ENCODE measurements around the gene C6. TPM values are rescaled to one million over a fixed set of nuclear protein-coding genes. Genes with fewer than 3 reads are reported as not detected.

C6 gene
- total RNA-seq, 2 experiments from 2014 or later: not detected

- TF ChIP-seq EZH2phosphoT487 (IDR thresholded peaks at IDR 0.05; ENCODE audit: borderline replicate concordance, low read depth, low read length) (no peak), CTCF (conservative IDR thresholded peaks at IDR 0.05; ENCODE audit: low read length) (no peak)
Measured at GRCh38 chr5:41252036-41252435, 38.7 kb upstream of the C6 start.

GRCh38 chr5:41250351-41250987 is 37.1 kb upstream of the C6 start:
- TF ChIP-seq EZH2phosphoT487 (IDR thresholded peaks at IDR 0.05; ENCODE audit: borderline replicate concordance, low read depth, low read length) (no peak), CTCF (conservative IDR thresholded peaks at IDR 0.05; ENCODE audit: low read length) (no peak)
- ChIA-PET CTCF (ENCODE audit: unreplicated experiment) (no interaction called here), POLR2A (interaction anchor here (1.0 kb wide), 1 partner anchor 71 kb away, joined by 3 read pairs; no protein-coding TSS in a partner anchor)
- Histone ChIP-seq H3K9me3 (ENCODE audit: low read length) (no peaks in the 10 kb centered on the region), H3K27ac (ENCODE audit: low read depth, low read length, poor library complexity, severe bottlenecking) (no peak overlapping the region), H3K79me2 (ENCODE audit: insufficient read depth, low read depth, low read length) (no peaks in the 10 kb centered on the region), H4K20me1 (ENCODE audit: insufficient read depth, low read length) (no peaks in the 10 kb centered on the region), H2AFZ (ENCODE audit: low read length) (no peak overlapping the region), H3K4me2 (ENCODE audit: low read length) (no peak overlapping the region), H3K36me3 (ENCODE audit: insufficient read depth, low read length) (no peaks in the 10 kb centered on the region), H3K9me2 (ENCODE audit: insufficient read depth, low read length) (no peaks in the 10 kb centered on the region), H3K4me1 (ENCODE audit: insufficient read depth, low read length, poor library complexity, severe bottlenecking) (no peaks in the 10 kb centered on the region), H3K4me3 (ENCODE audit: low read depth, low read length, poor library complexity, severe bottlenecking) (no peak overlapping the region)
- no peak for DNase-seq (ENCODE audit: low spot score)
- no TSS peak for BruUV-seq (replicated peaks)
- intact Hi-C loops (cut with micrococcal nuclease; ENCODE audit: unreplicated experiment): no loop called here

More at GRCh38 chr5:41252036-41252435, 38.7 kb upstream of the C6 start:
- Histone ChIP-seq H2AFZ (ENCODE audit: low read length) (no peak overlapping the region), H3K79me2 (ENCODE audit: insufficient read depth, low read depth, low read length) (no peaks in the 10 kb centered on the region), H3K4me3 (ENCODE audit: low read depth, low read length, poor library complexity, severe bottlenecking) (no peak overlapping the region), H3K4me1 (ENCODE audit: insufficient read depth, low read length, poor library complexity, severe bottlenecking) (no peaks in the 10 kb centered on the region), H4K20me1 (ENCODE audit: insufficient read depth, low read length) (no peaks in the 10 kb centered on the region), H3K9me2 (ENCODE audit: insufficient read depth, low read length) (no peaks in the 10 kb centered on the region), H3K27ac (ENCODE audit: low read depth, low read length, poor library complexity, severe bottlenecking) (no peak overlapping the region), H3K9me3 (ENCODE audit: low read length) (no peaks in the 10 kb centered on the region), H3K36me3 (ENCODE audit: insufficient read depth, low read length) (no peaks in the 10 kb centered on the region), H3K4me2 (ENCODE audit: low read length) (no peak overlapping the region)
- ChIA-PET POLR2A (no interaction called here), CTCF (ENCODE audit: unreplicated experiment) (no interaction called here)
- DNase-seq (ENCODE audit: low spot score): no peak
- no TSS peak for BruUV-seq (replicated peaks)
- intact Hi-C loops (cut with micrococcal nuclease; ENCODE audit: unreplicated experiment): no loop called here

- POLR2A ChIA-PET: interaction anchor here (0.6 to 0.7 kb wide), 2 partner anchors 96 to 687 kb away, joined by 3 read pairs; no protein-coding TSS in a partner anchor
- Histone ChIP-seq H2AFZ (ENCODE audit: low read length) (no peak overlapping the region), H4K20me1 (ENCODE audit: insufficient read depth, low read length) (no peaks in the 10 kb centered on the region), H3K9me3 (ENCODE audit: low read length) (no peaks in the 10 kb centered on the region), H3K4me1 (ENCODE audit: insufficient read depth, low read length, poor library complexity, severe bottlenecking) (no peaks in the 10 kb centered on the region), H3K4me2 (ENCODE audit: low read length) (no peak overlapping the region), H3K79me2 (ENCODE audit: insufficient read depth, low read depth, low read length) (no peaks in the 10 kb centered on the region), H3K36me3 (ENCODE audit: insufficient read depth, low read length) (no peaks in the 10 kb centered on the region), H3K27ac (ENCODE audit: low read depth, low read length, poor library complexity, severe bottlenecking) (no peak overlapping the region), H3K9me2 (ENCODE audit: insufficient read depth, low read length) (no peaks in the 10 kb centered on the region), H3K4me3 (ENCODE audit: low read depth, low read length, poor library complexity, severe bottlenecking) (no peak overlapping the region)
- DNase-seq (ENCODE audit: low spot score): no peak
- no TSS peak for BruUV-seq (replicated peaks)
- TF ChIP-seq EZH2phosphoT487 (IDR thresholded peaks at IDR 0.05; ENCODE audit: borderline replicate concordance, low read depth, low read length) (no peak), CTCF (conservative IDR thresholded peaks at IDR 0.05; ENCODE audit: low read length) (no peak)
- intact Hi-C loops (cut with micrococcal nuclease; ENCODE audit: unreplicated experiment): no loop called here
- CTCF ChIA-PET (ENCODE audit: unreplicated experiment): no interaction called here
Measured at GRCh38 chr5:41247135-41247534, 33.8 kb upstream of the C6 start.
